Chondrocyte (in vitro differentiated cells): ENCODE data around the gene STARD6. TPM values are rescaled to one million over a fixed set of nuclear protein-coding genes. Genes with fewer than 3 reads are reported as not detected.
A peak's percentile ranks its signal among the peaks of the same experiment; 100 is the strongest.

Experiments
- DNase-seq: peaks from one replicate; pipeline ENCODE4 v3.0.0; 2021; ENCODE audit warnings: mixed read lengths, low spot score
- H3K27ac Mint-ChIP-seq: one replicate; pipeline ENCODE4 v1.8.0; 2021; ENCODE audit warnings: mild to moderate bottlenecking, moderate library complexity, mixed read lengths; ENCODE audit not compliant: unreplicated experiment
- H3K27me3 Mint-ChIP-seq: 2 replicates; pipeline ENCODE4 v1.8.0; 2021; ENCODE audit warnings: low read depth, mixed read lengths
- H3K36me3 Mint-ChIP-seq: 2 replicates; pipeline ENCODE4 v1.8.0; 2021; ENCODE audit warnings: low read depth, mixed read lengths
- H3K4me1 Mint-ChIP-seq: 2 replicates; pipeline ENCODE4 v1.8.0; 2021; ENCODE audit warnings: low read depth, mild to moderate bottlenecking, mixed read lengths
- H3K4me3 Mint-ChIP-seq: one replicate; pipeline ENCODE4 v1.8.0; 2021; ENCODE audit warnings: mild to moderate bottlenecking, moderate library complexity, mixed read lengths; ENCODE audit not compliant: unreplicated experiment
- H3K9me3 Mint-ChIP-seq: 2 replicates; pipeline ENCODE4 v1.8.0; 2021; ENCODE audit warnings: low read depth, mixed read lengths
- total RNA-seq: library from RNA; stranded (reverse); gene quantifications from 3 replicates; pipeline ENCODE4 v1.2.1, GENCODE V29; 2021
- TF ChIP-seq, protein P1 (sequence below): fragments of 200-600 bp; sonication (generic); IDR thresholded peaks from 2 replicates; pipeline ENCODE4 v1.5.0; 2021; ENCODE audit warnings: antibody characterized with exemption, mild to moderate bottlenecking, moderate library complexity

The STARD6 gene
- total RNA-seq, 1 donor from 2014 or later: not detected

DNA sequence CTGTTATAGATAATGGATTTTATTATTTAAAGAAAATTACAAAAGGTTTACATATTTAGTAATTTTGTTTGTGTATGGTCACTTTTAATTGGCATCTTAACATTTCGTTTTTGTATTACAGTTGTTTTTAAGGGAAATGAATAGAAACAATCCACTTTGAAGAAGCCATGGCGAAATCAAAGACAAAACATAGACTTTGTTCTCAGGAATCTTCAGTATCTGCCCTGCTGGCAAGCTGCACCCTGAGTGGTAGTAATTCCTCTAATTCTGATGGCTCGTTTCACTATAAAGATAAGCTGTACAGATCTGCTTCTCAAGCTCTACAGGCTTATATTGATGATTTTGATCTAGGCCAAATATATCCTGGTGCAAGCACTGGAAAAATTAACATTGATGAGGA, 2.7 kb upstream of the STARD6 start:
- peaks cover 2% of the 10 kb centered on the region for H3K36me3 Mint-ChIP-seq
- TF ChIP-seq, protein P1, sequence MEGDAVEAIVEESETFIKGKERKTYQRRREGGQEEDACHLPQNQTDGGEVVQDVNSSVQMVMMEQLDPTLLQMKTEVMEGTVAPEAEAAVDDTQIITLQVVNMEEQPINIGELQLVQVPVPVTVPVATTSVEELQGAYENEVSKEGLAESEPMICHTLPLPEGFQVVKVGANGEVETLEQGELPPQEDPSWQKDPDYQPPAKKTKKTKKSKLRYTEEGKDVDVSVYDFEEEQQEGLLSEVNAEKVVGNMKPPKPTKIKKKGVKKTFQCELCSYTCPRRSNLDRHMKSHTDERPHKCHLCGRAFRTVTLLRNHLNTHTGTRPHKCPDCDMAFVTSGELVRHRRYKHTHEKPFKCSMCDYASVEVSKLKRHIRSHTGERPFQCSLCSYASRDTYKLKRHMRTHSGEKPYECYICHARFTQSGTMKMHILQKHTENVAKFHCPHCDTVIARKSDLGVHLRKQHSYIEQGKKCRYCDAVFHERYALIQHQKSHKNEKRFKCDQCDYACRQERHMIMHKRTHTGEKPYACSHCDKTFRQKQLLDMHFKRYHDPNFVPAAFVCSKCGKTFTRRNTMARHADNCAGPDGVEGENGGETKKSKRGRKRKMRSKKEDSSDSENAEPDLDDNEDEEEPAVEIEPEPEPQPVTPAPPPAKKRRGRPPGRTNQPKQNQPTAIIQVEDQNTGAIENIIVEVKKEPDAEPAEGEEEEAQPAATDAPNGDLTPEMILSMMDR: no peak
- no peak for DNase-seq
- H3K9me3 Mint-ChIP-seq: no peaks in the 10 kb centered on the region
- no peak overlapping the region for H3K4me3 Mint-ChIP-seq
- H3K4me1 Mint-ChIP-seq: peaks cover 17% of the 10 kb centered on the region
- H3K27ac Mint-ChIP-seq: no peak overlapping the region
- no peaks in the 10 kb centered on the region for H3K27me3 Mint-ChIP-seq

DNA sequence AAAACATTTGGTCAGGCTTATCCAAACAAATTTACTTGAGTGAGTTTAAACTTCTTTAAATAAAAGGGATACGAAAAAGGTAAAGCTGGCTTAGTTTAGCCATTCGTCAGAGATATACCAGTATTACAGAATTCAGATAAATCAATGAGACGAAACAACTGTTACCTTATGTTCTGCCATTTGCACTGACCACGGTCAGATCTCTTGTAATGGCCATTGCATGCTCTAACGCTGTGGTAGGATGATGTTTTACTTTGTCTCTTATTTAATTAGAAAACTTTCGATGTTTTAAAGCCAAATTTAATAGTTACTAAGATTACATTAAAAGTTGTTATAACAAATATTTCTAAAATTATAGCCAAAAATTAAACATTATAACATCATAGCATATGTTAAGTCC, 1.6 kb upstream of the STARD6 start:
- Mint-ChIP-seq H3K27me3 (no peaks in the 10 kb centered on the region), H3K4me3 (peak overlapping the region; percentile 100), H3K9me3 (no peaks in the 10 kb centered on the region), H3K36me3 (peaks cover 2% of the 10 kb centered on the region), H3K4me1 (peaks cover 17% of the 10 kb centered on the region), H3K27ac (peak overlapping the region; percentile 99)
- no peak for DNase-seq
- TF ChIP-seq, protein P1: no peak

DNA sequence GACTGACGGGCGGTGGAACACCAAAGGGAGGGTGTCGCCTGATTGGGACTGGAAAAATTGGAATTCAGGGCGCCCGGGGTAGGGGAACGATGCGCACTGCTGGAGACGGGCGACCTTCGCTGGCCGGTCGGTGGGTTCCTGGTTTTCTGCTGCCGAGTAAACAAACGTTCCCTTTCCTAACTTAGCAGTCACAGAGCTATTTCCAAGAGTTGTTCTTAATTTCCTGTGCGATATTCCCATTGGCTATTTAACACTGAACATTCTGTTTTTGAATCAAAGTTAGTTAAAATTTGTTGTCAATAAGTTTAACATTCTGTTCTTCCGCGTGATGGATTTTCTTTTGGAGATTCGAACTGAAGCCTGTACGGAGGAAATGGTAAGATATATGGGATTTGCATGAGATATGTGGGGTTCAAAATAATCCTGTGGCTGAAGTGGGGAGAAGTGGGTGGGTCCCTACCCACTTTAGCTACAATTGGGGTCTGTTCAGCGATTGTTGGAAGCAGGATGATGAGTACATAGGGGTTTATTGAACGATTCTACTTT, 910 bp upstream of the STARD6 start:
- Mint-ChIP-seq H3K9me3 (no peaks in the 10 kb centered on the region), H3K36me3 (peaks cover 2% of the 10 kb centered on the region), H3K4me3 (peak overlapping the region; percentile 100), H3K27ac (peak overlapping the region; percentile 99), H3K27me3 (no peaks in the 10 kb centered on the region), H3K4me1 (peaks cover 17% of the 10 kb centered on the region)
- DNase-seq: no peak
- TF ChIP-seq, protein P1: no peak

DNA sequence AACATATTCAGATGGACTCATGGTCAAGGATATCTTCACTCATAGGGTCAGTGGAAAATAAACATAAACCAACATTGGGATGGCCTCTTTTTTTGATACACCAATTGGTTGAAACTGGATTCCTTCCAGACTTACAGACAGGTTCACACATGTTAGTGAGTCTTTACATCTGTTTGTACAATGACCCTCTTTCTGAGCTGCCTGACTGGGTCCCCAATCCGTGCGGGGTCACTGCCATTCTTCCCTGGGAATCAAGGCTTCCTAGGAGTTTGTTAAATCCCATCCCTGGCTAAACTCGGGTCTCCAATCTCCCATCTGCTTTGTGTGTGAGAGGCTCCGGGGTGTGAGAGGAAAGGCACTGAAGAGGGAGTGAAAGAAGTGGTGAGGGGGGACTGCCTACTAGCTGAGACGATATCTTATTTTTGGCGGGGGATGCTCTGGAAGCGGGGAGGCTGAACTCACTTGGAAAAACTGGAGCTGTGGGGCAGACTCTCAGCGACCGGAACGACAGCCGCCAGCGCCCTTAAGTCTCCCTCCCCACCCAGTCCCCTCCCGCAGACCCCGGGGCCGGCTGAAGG, 487 bp downstream of the STARD6 start:
- no peak for DNase-seq
- peaks cover 2% of the 10 kb centered on the region for H3K9me3 Mint-ChIP-seq
- H3K4me3 Mint-ChIP-seq: peak overlapping the region; percentile 100
- TF ChIP-seq, protein P1: no peak
- H3K27me3 Mint-ChIP-seq: no peaks in the 10 kb centered on the region
- H3K27ac Mint-ChIP-seq: peak overlapping the region; percentile 99
- peaks cover 17% of the 10 kb centered on the region for H3K4me1 Mint-ChIP-seq
- H3K36me3 Mint-ChIP-seq: peaks cover 2% of the 10 kb centered on the region

DNA sequence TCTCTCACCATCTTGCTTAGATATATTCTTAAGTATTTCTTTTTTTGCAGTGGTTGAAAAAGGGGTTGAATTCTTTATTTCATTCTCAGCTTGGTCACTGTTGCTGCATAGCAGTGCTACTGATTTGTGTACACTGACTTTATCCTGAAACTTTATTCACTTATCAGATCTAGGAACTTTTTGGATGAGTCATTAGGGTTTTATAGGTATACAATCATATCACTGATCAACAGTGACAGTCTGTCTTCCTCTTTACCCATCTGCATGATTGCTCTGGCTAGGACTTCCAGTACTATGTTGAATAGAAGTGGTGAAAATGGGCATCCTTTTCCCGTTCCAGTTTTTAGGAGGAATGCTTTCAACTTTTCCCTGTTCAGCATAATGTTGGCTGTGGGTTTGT, 6.5 kb downstream of the STARD6 start:
- Mint-ChIP-seq H3K27ac (no peak overlapping the region), H3K36me3 (peaks cover 5% of the 10 kb centered on the region), H3K9me3 (peaks cover 28% of the 10 kb centered on the region), H3K4me1 (no peaks in the 10 kb centered on the region), H3K27me3 (peaks cover 20% of the 10 kb centered on the region), H3K4me3 (no peak overlapping the region)
- TF ChIP-seq, protein P1: no peak
- DNase-seq: no peak
